OCI-LY3 (cell line): ENCODE results near the gene FAM110A.

ENCODE experiments used
- CTCF ChIP-seq: fragments of 200-600, 300-600 bp; sonication (generic); IDR thresholded peaks from 2 replicates; pipeline ENCODE4 v1.5.1; 2014; ENCODE audit warnings: antibody characterized with exemption, low read length, low read depth
- EZH2phosphoT487 ChIP-seq: fragments of 200-600 bp; shearing (Covaris generic); IDR thresholded peaks from 2 replicates; pipeline ENCODE4 v1.6.1; 2018; ENCODE audit warnings: antibody characterized with exemption, mixed run types, low read depth

GRCh38 chr20:854601-855000 is 21.1 kb downstream of the FAM110A start:
- TF ChIP-seq EZH2phosphoT487 (no peak), CTCF (no peak)
